ENCODE measurements around the gene HPCAL4. TPM values are rescaled to one million over a fixed set of nuclear protein-coding genes. Genes with fewer than 3 reads are reported as not detected.
A peak's percentile ranks its signal among the peaks of the same experiment; 100 is the strongest.

Gene HPCAL4
- total RNA-seq, 6 donors from 2014 or later: under 0.01 to 1.1 (median 0.43) TPM

GRCh38 chr1:39689635-39690034, 1.6 kb downstream of the HPCAL4 start:
- Histone ChIP-seq H3K27me3 (peaks cover 0 to 12% (median 5%) of the 10 kb centered on the region in 4 donors), H3K9me3 (no peaks in the 10 kb centered on the region), H3K4me1 (peaks cover 18 to 37% (median 28%) of the 10 kb centered on the region in 4 donors), H3K36me3 (no peaks in the 10 kb centered on the region), H3K27ac (no peak overlapping the region), H3K4me3 (no peak overlapping the region)
- DNase-seq (no peak), ATAC-seq (ENCODE audit: low FRiP score in 2 of 2) (no peak)
- TF ChIP-seq EP300 (IDR thresholded peaks at IDR 0.05) (no peak), POLR2A (IDR thresholded peaks at IDR 0.05) (no peak), POLR2AphosphoS5 (IDR thresholded peaks at IDR 0.05) (no peak), CTCF (IDR thresholded peaks at IDR 0.05) (no peak)

GRCh38 chr1:39689214-39689613, 2.0 kb downstream of the HPCAL4 start:
- no peak for DNase-seq
- H3K9me3 ChIP-seq: no peaks in the 10 kb centered on the region
- no peak overlapping the region for H3K4me3 ChIP-seq
- ATAC-seq (ENCODE audit: low FRiP score in 2 of 2): no peak
- H3K4me1 ChIP-seq: peaks cover 18 to 37% (median 28%) of the 10 kb centered on the region in 4 donors
- H3K36me3 ChIP-seq: no peaks in the 10 kb centered on the region
- H3K27ac ChIP-seq: peak overlapping the region in 1 of 4 donors; percentile 16
- WGBS, 2 donors: 58 to 60% methylated on average over 2 of the region's 2 CpGs
- peaks cover 0 to 15% (median 6%) of the 10 kb centered on the region in 4 donors for H3K27me3 ChIP-seq
- TF ChIP-seq POLR2A (IDR thresholded peaks at IDR 0.05): no peak
- TF ChIP-seq CTCF (IDR thresholded peaks at IDR 0.05): no peak
- peak in 1 of 2 donors; percentile 23 for TF ChIP-seq POLR2AphosphoS5 (IDR thresholded peaks at IDR 0.05)

GRCh38 chr1:39688706-39689105, 2.5 kb downstream of the HPCAL4 start:
- 82 to 84% methylated on average over 3 of the region's 3 CpGs for WGBS, 2 donors
- Histone ChIP-seq H3K9me3 (no peaks in the 10 kb centered on the region), H3K36me3 (no peaks in the 10 kb centered on the region), H3K27me3 (peaks cover 0 to 20% (median 9%) of the 10 kb centered on the region in 4 donors), H3K4me3 (no peak overlapping the region), H3K4me1 (peaks cover 18 to 37% (median 32%) of the 10 kb centered on the region in 4 donors), H3K27ac (peak overlapping the region in 1 of 4 donors; percentile 16)
- TF ChIP-seq POLR2A (IDR thresholded peaks at IDR 0.05) (no peak), EP300 (IDR thresholded peaks at IDR 0.05) (no peak), POLR2AphosphoS5 (IDR thresholded peaks at IDR 0.05) (no peak), CTCF (IDR thresholded peaks at IDR 0.05) (no peak)
- ATAC-seq (ENCODE audit: low FRiP score in 2 of 2) (no peak), DNase-seq (no peak)

- H3K27ac ChIP-seq: no peak overlapping the region
- no peaks in the 10 kb centered on the region for H3K36me3 ChIP-seq
- WGBS, 2 donors: 77 to 83% methylated on average over 2 of the region's 2 CpGs
- TF ChIP-seq EP300 (IDR thresholded peaks at IDR 0.05) (no peak), POLR2A (IDR thresholded peaks at IDR 0.05) (no peak), POLR2AphosphoS5 (IDR thresholded peaks at IDR 0.05) (no peak), CTCF (IDR thresholded peaks at IDR 0.05) (no peak)
- H3K27me3 ChIP-seq: peaks cover 0 to 17% (median 8%) of the 10 kb centered on the region in 4 donors
- no peak overlapping the region for H3K4me3 ChIP-seq
- DNase-seq: no peak
- no peaks in the 10 kb centered on the region for H3K9me3 ChIP-seq
- peaks cover 16 to 34% (median 28%) of the 10 kb centered on the region in 4 donors for H3K4me1 ChIP-seq
- no peak for ATAC-seq (ENCODE audit: low FRiP score in 2 of 2)
Measured at GRCh38 chr1:39687243-39687642, 4.0 kb downstream of the HPCAL4 start.

- Histone ChIP-seq H3K4me1 (peaks cover 0 to 14% (median 10%) of the 10 kb centered on the region in 4 donors), H3K4me3 (no peak overlapping the region), H3K9me3 (no peaks in the 10 kb centered on the region), H3K27ac (no peak overlapping the region), H3K27me3 (peaks cover 0 to 12% (median 5%) of the 10 kb centered on the region in 4 donors), H3K36me3 (no peaks in the 10 kb centered on the region)
- TF ChIP-seq POLR2AphosphoS5 (IDR thresholded peaks at IDR 0.05): no peak
- TF ChIP-seq CTCF (IDR thresholded peaks at IDR 0.05): no peak
- TF ChIP-seq EP300 (IDR thresholded peaks at IDR 0.05): no peak
- no peak for TF ChIP-seq POLR2A (IDR thresholded peaks at IDR 0.05)
- 75 to 92% methylated on average over 3 of the region's 3 CpGs for WGBS, 2 donors
- DNase-seq: no peak
- no peak for ATAC-seq (ENCODE audit: low FRiP score in 2 of 2)
Measured at GRCh38 chr1:39685071-39685470, 6.2 kb downstream of the HPCAL4 start.
